ENCODE measurements around the gene OR5AN1.

Gene OR5AN1

DNA sequence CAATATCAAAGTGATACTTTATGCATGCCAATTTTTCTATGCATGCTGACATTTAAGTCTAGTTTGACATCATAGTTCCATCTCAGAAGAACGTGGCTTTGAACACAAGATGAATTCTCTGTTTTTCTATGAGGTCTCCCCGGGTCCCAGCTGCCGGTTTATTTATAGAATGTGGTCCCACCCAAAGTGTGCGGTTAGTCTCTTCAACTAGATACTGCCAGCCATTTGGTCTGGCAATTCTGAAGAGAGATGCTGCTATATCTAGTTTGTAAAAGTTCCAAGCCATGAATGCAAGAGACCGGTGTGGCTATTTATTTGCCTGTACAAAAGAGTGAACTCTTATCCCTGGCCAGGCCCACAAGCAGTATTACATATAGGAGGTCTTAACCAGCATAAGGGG, 58.3 kb downstream of the OR5AN1 start:
- no peak for DNase-seq
- in situ Hi-C loops (cut with MboI; ENCODE audit: low pct_unique_long_range_greater_than_20kb, low sequenced_read_pairs): no loop called here

- no peak for DNase-seq
- in situ Hi-C loops (cut with MboI; ENCODE audit: low pct_unique_long_range_greater_than_20kb, low sequenced_read_pairs): no loop called here
Measured at GRCh38 chr11:59418156-59418555, 59.5 kb downstream of the OR5AN1 start.

Measured in KBM-7 (cell line).